ENCODE data around the gene SPTLC2.

- TF ChIP-seq, protein P1, sequence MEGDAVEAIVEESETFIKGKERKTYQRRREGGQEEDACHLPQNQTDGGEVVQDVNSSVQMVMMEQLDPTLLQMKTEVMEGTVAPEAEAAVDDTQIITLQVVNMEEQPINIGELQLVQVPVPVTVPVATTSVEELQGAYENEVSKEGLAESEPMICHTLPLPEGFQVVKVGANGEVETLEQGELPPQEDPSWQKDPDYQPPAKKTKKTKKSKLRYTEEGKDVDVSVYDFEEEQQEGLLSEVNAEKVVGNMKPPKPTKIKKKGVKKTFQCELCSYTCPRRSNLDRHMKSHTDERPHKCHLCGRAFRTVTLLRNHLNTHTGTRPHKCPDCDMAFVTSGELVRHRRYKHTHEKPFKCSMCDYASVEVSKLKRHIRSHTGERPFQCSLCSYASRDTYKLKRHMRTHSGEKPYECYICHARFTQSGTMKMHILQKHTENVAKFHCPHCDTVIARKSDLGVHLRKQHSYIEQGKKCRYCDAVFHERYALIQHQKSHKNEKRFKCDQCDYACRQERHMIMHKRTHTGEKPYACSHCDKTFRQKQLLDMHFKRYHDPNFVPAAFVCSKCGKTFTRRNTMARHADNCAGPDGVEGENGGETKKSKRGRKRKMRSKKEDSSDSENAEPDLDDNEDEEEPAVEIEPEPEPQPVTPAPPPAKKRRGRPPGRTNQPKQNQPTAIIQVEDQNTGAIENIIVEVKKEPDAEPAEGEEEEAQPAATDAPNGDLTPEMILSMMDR (IDR thresholded peaks at IDR 0.05; ENCODE audit: poor library complexity) = no peak
- no peak for TF ChIP-seq EZH2phosphoT487 (IDR thresholded peaks at IDR 0.05; ENCODE audit: low read depth, severe bottlenecking, unreplicated experiment)
Measured at GRCh38 chr14:77630111-77630510, 13.7 kb upstream of the SPTLC2 start.
